ENCODE measurements around the gene DPYSL4. TPM values are rescaled to one million over a fixed set of nuclear protein-coding genes. Genes with fewer than 3 reads are reported as not detected.

The DPYSL4 gene
- total RNA-seq: 6.1 and 9.8 TPM in 2 replicates

- peak; percentile 31 for DNase-seq
Measured at GRCh38 chr10:132186488-132187429, at the start of gene DPYSL4. Gene DPYSL4 (plus strand): TSS chr10:132186948. CDS start chr10:132187064, 116 bp downstream.

GRCh38 chr10:132137111-132138072, 49.4 kb upstream of the DPYSL4 start:
- no peak for DNase-seq

GRCh38 chr10:132138133-132138532, 48.6 kb upstream of the DPYSL4 start:
- no peak for DNase-seq

DNA sequence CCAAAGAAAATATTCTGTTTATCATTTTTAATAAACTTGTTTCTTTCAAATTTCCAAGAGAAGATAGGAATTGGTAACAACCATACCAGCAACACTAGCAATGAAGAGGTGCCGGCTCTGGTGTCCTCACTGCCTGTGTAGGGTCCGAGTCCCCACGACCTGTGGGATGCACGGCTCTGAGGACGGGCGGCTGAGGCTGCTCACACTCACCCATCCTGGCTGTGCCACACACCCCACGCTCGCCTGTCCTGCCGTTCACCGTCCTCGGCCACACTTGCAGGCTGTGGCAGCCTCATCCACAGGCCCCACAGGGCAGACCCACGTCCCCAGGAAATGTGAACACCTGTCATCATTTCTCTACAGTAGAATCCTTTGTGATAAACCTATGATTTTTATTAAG, 48.2 kb upstream of the DPYSL4 start:
- DNase-seq: no peak

- DNase-seq: no peak
Measured at GRCh38 chr10:132139526-132139925, 47.2 kb upstream of the DPYSL4 start.

GRCh38 chr10:132140167-132140925, 46.4 kb upstream of the DPYSL4 start:
- no peak for DNase-seq

- no peak for DNase-seq
Measured at GRCh38 chr10:132141076-132141475, 45.7 kb upstream of the DPYSL4 start.

GRCh38 chr10:132141526-132142395, 45.0 kb upstream of the DPYSL4 start:
- no peak for DNase-seq

- DNase-seq: peak; percentile 43
Measured at GRCh38 chr10:132142396-132143161, 44.2 kb upstream of the DPYSL4 start.

- no peak for DNase-seq
Measured at GRCh38 chr10:132143162-132143561, 43.6 kb upstream of the DPYSL4 start.

DNA sequence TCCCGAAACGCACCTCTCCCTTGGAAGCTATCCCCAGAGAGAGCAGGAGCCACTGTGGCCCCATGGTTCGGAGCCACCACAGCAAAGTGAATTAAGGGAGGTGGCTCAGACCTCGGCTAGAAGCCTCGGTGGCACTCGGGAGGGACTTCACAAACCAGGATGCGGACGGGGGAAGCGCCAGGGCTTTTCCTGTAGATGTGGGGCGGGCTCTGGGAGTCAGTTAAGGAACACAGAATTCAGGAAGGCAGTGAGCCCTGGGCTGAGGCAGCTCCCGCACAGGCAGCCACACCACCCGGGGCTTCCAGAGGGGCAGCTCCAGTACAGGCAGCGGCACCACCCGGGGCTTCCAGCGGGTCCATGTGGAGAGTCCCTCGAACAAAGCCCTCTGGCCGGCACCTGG, 42.7 kb upstream of the DPYSL4 start:
- DNase-seq: no peak

DNA sequence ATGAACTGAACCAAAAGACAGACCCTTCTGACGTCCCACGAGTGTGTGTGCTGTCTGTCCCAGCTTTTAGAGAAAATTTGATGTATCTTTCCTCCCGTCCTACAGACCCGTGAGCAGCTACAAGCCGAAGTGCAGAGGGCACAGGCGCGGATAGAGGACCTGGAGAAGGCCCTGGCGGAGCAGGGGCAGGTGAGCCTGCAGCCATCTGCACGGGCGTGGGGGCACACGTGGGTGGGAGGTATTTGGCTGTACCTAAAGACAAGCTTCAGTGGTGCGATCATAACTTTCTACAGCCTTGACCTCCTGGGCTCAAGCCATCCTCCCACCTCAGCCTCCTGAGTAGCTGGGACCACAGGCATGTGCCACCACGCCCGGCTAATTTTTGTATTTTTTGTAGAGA, 41.7 kb upstream of the DPYSL4 start:
- DNase-seq: no peak

- DNase-seq: no peak
Measured at GRCh38 chr10:132145521-132146185, 41.1 kb upstream of the DPYSL4 start.

DNA sequence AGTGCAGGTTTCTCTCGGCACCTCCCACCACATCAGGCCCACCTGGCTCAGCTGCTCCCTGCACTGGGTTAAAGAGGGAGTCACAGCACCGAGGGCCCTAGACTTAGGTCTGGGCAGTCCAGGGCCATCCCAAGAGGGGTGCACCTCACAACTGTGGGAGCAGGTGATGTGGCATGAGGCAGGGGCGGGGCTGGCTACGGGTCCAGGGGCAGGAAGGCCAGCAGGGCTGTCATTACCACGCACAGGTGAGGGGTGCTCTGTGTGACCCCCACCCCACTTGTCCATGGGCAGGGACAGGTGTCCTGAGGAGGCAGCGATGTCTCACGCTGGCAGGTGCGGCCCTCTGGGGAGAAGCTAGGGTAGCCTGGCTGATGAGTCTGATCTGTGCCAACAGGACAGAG, 40.5 kb upstream of the DPYSL4 start:
- no peak for DNase-seq

- no peak for DNase-seq
Measured at GRCh38 chr10:132146941-132147915, 39.5 kb upstream of the DPYSL4 start.

- no peak for DNase-seq
Measured at GRCh38 chr10:132148261-132149251, 38.2 kb upstream of the DPYSL4 start.

- no peak for DNase-seq
Measured at GRCh38 chr10:132149271-132149670, 37.5 kb upstream of the DPYSL4 start.
